DMS 273 (cell line): ENCODE measurements around the gene CFAP45.

Source experiments
- DNase-seq: peaks from one replicate; lab custom pipeline; 2025; ENCODE audit not compliant: unreplicated experiment; lab: John Stamatoyannopoulos, UW

The CFAP45 gene

GRCh38 chr1:159854693-159855192, 45.2 kb downstream of the CFAP45 start:
- peak; percentile 79 for DNase-seq

DNA sequence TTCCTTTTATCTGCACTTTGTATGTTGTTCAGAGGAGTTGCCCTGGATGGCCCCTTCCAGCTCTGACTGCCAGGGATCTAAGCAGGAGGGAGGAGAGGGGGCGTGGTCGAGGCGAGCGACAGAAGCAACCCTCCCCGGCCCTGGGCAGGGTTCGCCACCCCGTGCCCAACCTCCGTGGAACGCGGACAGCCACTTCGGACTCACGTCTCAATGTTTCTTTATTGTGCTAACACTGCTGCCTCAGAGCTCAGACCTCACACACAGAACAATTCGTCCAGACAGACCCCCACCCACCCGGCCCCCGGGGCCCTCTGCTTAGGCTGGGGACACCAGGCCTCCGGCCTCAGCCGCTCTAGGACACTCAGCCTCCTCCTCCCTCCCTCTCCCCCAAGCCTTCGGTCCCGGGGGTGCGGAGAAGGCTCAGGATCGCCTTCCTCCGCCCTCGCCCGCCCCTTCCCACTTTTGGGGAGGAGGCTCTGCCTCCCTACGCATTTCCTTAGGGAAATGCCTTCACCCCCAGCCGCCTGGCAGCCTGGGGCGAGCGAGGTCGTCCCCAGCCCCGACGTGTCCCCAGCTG, 45.8 kb downstream of the CFAP45 start:
- peak; percentile 70 for DNase-seq

DNA sequence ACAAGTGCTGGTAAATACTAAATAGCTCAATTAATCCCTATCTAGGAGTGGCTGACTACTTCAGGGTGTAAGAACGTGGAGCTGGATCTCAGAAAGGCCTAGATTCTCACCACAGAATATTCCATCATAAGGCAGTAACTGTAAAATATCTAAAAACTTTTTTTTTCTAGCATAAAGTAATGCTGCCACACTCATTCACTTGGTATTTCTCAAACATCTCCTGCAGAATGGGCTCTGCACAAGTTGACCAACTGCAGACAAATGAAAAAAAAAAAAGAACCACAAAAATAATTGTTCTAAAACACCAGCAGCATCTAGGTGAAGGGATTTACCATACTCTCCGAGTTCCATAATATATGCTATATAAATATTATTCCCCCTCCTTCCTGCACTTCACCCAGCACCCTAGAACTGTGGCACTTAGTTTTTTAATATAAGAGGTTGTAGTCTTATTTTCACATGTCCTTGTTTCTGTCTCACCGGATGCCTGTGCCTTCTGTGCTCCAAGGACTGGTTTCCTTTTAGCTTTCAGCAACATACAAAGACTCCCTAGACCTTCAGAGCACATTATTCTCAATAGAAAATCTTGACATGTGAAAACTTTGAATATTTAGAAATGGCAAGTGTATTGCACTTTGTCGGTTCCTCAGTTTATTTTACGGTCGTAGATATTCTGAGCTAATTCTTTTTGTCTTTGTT, 46.4 kb downstream of the CFAP45 start:
- no peak for DNase-seq

GRCh38 chr1:159851407-159851806, 48.6 kb downstream of the CFAP45 start:
- DNase-seq, result no peak

- DNase-seq, result no peak
Observed at GRCh38 chr1:159849626-159850366, 50.2 kb downstream of the CFAP45 start.

DNA sequence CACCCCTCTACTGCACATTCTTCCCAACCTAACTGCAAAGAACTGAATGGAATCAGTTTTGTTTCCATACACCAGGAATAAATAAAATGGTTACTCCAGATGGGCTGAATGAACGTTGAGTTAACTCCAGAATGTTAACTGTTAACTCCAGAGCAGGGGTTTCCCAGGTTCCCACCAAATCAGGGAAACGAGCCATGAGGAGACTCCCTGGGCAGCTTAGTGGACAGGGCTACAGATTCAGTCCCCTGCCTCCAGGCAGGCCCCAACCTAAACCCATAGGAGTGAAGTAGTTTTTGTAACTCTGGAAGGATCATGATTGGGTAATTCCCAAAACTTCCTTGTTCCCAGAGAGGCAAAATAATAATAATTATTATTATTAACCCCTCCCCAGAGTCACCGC, 51.6 kb downstream of the CFAP45 start:
- DNase-seq, result no peak

GRCh38 chr1:159847231-159847630, 52.7 kb downstream of the CFAP45 start:
- DNase-seq, result no peak

- no peak for DNase-seq
Observed at GRCh38 chr1:159845751-159846629, 54.0 kb downstream of the CFAP45 start.

GRCh38 chr1:159843459-159843858, 56.5 kb downstream of the CFAP45 start:
- DNase-seq, result no peak

DNA sequence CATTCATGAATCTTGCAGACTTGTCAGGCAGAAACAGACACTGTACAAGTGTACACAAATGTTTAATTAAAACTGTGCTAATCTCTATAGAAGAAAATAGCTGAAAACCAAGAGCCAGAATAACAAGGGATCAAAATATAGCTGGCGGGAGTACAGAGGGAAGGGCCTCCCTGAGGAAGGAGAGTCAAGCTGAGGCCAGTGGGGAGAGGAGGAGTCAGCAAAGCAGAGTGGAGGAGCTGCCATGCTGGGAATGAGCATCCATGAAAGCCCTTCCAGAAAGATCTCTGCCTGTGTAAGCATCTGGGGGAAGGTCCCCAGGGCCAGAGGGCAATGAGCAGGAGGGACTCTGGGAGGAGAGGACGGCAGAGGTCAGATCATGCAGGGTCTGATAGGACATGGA, 58.2 kb downstream of the CFAP45 start:
- no peak for DNase-seq

DNA sequence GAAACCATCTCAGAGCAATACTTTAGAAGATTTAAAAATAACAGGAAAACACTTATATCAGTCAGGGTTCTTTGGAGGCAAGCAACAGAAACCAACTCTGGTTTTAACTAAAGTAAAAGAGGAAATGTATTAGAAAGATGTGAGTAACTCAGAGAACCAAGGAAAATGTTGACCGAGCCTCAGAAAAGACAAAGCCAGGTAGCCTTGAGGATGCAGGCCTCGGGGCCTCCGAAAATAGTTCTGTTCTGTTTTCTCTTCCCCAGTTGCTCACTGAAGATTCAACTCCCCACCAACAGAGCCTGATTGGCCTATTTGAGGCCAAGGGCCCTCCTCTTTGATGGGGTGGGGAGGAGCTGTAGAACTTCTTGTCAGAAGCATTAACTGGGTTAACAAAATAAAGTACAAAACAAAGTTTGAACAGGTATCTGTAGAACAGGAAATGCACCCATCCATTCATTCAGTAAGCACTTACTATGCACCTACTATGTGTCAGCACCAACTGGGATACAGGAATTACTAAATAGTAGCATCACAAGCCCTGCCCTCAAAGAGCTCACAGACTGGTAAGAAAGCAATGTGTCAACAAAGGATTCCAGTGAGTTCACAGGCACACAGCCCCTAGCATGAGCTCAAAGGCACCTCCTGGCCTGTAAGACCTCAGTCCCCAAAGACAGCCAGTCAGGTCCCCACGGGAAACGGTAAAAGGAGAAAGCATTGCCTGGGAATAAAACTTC, 60.7 kb downstream of the CFAP45 start:
- no peak for DNase-seq

DNA sequence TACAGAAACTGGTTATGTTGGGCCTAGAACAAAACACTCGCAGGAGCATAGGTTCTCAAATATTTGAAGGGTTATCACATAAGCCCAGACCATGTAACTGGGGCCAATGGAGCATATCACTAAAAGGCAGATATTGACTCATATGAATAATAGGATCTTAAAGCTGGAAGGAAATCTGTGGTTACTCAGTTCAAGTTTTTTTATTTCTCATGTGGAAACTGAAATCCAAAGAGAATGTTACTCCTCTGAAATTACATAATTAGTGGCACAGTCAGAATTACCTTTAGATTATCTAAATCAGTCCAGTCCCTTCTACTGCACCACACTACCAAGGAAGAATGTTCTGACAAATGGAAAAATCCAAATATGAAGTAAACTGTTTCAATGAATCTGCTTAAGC, 61.2 kb downstream of the CFAP45 start:
- no peak for DNase-seq

GRCh38 chr1:159835862-159836525, 64.0 kb downstream of the CFAP45 start:
- peak; percentile 38 for DNase-seq

- no peak for DNase-seq
Observed at GRCh38 chr1:159835356-159835755, 64.6 kb downstream of the CFAP45 start.

DNA sequence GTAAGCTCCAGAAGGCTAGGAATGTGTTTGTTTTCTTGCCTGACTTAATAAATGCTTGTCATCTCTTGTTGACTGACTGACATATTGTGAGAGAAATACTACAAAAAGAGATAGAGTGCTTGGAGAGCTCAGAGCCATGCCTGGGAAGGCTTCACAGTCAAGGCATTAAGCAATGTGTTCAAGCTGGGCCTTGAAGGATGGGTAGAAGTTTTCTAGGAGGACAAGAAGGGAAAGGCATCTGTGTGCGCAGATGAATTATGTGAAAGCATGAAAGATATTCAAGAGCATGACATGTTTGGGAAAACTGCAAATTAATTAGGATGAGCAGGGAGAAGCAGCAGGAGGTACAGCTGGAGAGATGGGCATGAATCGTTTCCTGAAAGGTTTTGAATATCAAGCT, 67.7 kb downstream of the CFAP45 start:
- no peak for DNase-seq

DNA sequence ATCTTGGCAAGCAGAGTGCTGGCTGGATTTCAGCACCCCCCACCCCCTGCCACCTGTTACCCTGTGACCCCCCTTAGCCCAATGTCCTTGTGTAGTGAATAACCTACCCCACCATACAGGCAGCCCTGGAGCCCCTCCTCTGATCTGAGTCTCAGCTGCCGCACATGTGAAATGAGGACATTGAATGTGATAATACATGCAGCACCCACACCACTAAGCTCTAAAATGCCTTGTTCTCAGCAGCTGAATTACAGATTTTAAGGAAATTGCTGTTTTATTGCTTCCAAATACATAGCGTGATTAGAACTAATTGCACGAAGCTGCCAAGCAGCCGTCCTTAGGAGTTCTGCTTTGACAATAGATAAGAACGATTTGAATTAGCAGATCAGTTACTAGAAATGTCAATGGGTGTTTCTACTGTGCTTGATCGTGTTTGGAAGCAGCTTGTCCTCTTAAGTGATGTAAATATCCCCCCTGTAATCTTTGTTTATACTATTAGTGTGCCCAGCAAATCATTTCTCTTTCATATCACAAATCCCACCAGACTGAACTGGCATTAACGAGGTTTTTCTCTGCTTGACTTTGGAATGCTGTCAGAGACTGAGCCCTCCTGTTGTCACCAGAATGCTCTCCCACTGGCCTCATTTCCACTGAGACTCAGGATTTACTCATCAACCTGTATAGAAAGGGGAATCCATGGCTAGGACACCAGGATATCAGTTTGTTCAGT, 68.4 kb downstream of the CFAP45 start:
- DNase-seq, result peak; percentile 25

DNA sequence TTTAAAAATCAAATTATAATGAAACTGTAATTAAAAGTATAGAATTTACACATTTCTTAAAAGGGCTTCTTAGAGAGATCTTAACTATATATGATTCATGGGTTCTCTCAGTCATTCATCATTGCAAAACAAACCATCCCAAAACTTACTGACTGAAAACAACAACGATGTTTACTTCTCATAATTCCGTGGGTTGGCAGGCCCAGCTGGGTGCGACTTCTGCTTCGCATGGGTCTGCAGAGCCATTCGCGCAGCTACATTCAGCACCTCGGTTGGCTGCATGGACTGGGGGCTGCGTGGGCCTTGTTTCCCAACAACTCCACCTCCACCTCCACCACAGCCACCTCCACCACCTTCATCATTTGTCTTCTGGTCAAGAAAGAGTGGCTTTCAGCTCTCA, 69.2 kb downstream of the CFAP45 start:
- no peak for DNase-seq

DNA sequence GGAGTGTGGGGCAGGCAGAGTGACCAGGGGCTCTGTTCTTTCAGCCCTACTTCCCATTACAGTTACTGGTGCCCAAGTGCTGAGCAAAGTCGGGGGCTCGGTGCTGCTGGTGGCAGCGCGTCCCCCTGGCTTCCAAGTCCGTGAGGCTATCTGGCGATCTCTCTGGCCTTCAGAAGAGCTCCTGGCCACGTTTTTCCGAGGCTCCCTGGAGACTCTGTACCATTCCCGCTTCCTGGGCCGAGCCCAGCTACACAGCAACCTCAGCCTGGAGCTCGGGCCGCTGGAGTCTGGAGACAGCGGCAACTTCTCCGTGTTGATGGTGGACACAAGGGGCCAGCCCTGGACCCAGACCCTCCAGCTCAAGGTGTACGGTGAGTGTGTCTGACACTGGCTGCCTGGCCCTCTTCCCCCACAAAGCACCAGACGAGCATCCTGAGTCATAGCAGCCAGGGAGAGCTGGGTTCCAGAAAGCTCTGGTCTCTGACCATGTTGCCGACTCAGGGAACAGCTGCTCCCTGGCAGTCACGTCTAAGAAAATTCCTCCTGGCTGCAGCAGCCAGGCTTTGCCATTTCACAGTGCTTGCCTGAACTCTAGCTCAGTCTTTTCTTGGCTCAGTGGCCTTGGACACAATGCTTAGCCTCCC, 70.0 kb downstream of the CFAP45 start:
- DNase-seq, result peak; percentile 39

- DNase-seq, result peak; percentile 73
Observed at GRCh38 chr1:159829273-159829634, 70.7 kb downstream of the CFAP45 start.
